Lower leg skin (tissue), 3 donors: Measurements from ENCODE around the gene WASHC2A.
"Not testable (repeated sequence)": the region's sequence is repeated elsewhere in the genome, so short reads cannot be mapped to it uniquely, and the experiment has no call there.

Experiments used
- CTCF ChIP-seq, 3 donors: fragments of 450-650 bp; IDR thresholded peaks; one replicate each; pipeline ENCODE4 v1.5.1; 2016; ENCODE audit warnings: antibody characterized with exemption in 3 of 3, mild to moderate bottlenecking in 3 of 3, moderate library complexity in 2 of 3
- POLR2A ChIP-seq, 2 donors: fragments of 450-650 bp; IDR thresholded peaks; one replicate each; pipeline ENCODE4 v1.6.1; 2016 to 2017; ENCODE audit warnings: antibody characterized with exemption in 2 of 2, mild to moderate bottlenecking in 1 of 2, moderate library complexity in 1 of 2

DNA sequence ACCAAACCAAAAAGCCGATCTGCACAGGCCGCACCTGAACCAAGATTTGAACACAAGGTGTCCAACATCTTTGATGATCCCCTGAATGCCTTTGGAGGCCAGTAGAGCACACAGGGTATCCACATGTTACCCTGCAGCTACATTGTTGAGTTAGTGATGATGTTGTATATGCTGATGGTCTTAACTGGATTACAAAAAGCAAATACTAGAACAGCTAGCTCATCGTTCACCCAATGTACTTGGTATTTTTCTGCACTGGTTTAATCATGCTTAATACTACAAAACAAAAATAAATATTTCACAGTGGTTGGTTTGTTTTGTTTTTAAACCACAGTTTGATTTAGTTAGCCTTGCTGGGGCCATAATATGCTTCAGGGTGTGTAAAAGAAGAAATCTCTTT lies 65.1 kb downstream of the WASHC2A start:
- TF ChIP-seq CTCF, POLR2A (IDR thresholded peaks at IDR 0.05): not testable (repeated sequence)
